HG03045 (cell line): ENCODE data around the gene MT1F.

Experiments used
- ATAC-seq: cut with Tn5 transposase; IDR thresholded peaks from one replicate; pipeline ENCODE4 v1.9.1; 2021; ENCODE audit warnings: mild to moderate bottlenecking, moderate library complexity; ENCODE audit not compliant: unreplicated experiment

The MT1F gene

GRCh38 chr16:56691885-56692284 lies 34.1 kb downstream of the MT1F start:
- ATAC-seq = no peak

- no peak for ATAC-seq
Observed at GRCh38 chr16:56695246-56695645, 37.5 kb downstream of the MT1F start.

- no peak for ATAC-seq
Observed at GRCh38 chr16:56697456-56698155, 39.8 kb downstream of the MT1F start.

GRCh38 chr16:56700195-56700594 lies 42.4 kb downstream of the MT1F start:
- no peak for ATAC-seq

- ATAC-seq = no peak
Observed at GRCh38 chr16:56700631-56701030, 42.9 kb downstream of the MT1F start.

- ATAC-seq = no peak
Observed at GRCh38 chr16:56701534-56701933, 43.8 kb downstream of the MT1F start.

- ATAC-seq = no peak
Observed at GRCh38 chr16:56702836-56703235, 45.1 kb downstream of the MT1F start.
